Measurements from ENCODE around the gene IQSEC1. TPM values are rescaled to one million over a fixed set of nuclear protein-coding genes. Genes with fewer than 3 reads are reported as not detected.

IQSEC1 gene
- polyA plus RNA-seq, 1 donor (not counting 4 experiments of a cell fraction or from before 2014, with no cell fraction given): 2.8 TPM

- no peaks in the 10 kb centered on the region for H3K9me3 ChIP-seq (ENCODE audit: control insufficient read depth, low read depth, low read length)
- no peaks in the 10 kb centered on the region for H3K36me3 ChIP-seq (ENCODE audit: control insufficient read depth in 2 of 2, extremely low read depth in 1 of 2, insufficient read depth in 2 of 2, low read length in 2 of 2)
- FAIRE-seq: no peak
- H3K9me1 ChIP-seq (ENCODE audit: control insufficient read depth, extremely low read depth, insufficient read depth, low read length): no peaks in the 10 kb centered on the region
- no peaks in the 10 kb centered on the region for H3K79me2 ChIP-seq (ENCODE audit: control insufficient read depth, insufficient read depth, low read length)
- H2AFZ ChIP-seq (ENCODE audit: control insufficient read depth, low read length): no peak overlapping the region
- H3K27me3 ChIP-seq (ENCODE audit: control insufficient read depth, extremely low read depth, insufficient read depth, low read length): peaks cover 4% of the 10 kb centered on the region
- no peak overlapping the region for H3K4me2 ChIP-seq (ENCODE audit: control insufficient read depth, extremely low read depth, insufficient read depth, low read depth, low read length)
- no peak for TF ChIP-seq CTCF (optimal IDR thresholded peaks at IDR 0.05 in 1 of 3, IDR thresholded peaks at IDR 0.05 in 1 of 3, conservative IDR thresholded peaks at IDR 0.05 in 1 of 3; ENCODE audit: extremely low read depth in 1 of 3, insufficient read depth in 2 of 3, low read length in 3 of 3)
- no peak for TF ChIP-seq EZH2 (IDR thresholded peaks at IDR 0.05; ENCODE audit: low read length)
- no peaks in the 10 kb centered on the region for H4K20me1 ChIP-seq (ENCODE audit: control insufficient read depth, extremely low read depth, insufficient read depth, low read length)
- H3K27ac ChIP-seq (ENCODE audit: control insufficient read depth, insufficient read depth, low read length): no peak overlapping the region
- H3K4me3 ChIP-seq (ENCODE audit: control insufficient read depth in 2 of 3, extremely low read depth in 1 of 3, insufficient read depth in 2 of 3, low read depth in 1 of 3, low read length in 3 of 3): no peak overlapping the region
- no peak for DNase-seq (ENCODE audit: low read depth, low spot score)
- H3K9ac ChIP-seq (ENCODE audit: control insufficient read depth, extremely low read depth, insufficient read depth, low read length): no peak overlapping the region
- H3K4me1 ChIP-seq (ENCODE audit: control insufficient read depth, extremely low read depth, insufficient read depth, low read length): no peaks in the 10 kb centered on the region
- dilution Hi-C loops (cut with MboI; ENCODE audit: extremely low pct_ligation_motif_present, low sequenced_read_pairs): no loop called here
Measured at GRCh38 chr3:12983319-12983718, 89.9 kb downstream of the IQSEC1 start.

DNA sequence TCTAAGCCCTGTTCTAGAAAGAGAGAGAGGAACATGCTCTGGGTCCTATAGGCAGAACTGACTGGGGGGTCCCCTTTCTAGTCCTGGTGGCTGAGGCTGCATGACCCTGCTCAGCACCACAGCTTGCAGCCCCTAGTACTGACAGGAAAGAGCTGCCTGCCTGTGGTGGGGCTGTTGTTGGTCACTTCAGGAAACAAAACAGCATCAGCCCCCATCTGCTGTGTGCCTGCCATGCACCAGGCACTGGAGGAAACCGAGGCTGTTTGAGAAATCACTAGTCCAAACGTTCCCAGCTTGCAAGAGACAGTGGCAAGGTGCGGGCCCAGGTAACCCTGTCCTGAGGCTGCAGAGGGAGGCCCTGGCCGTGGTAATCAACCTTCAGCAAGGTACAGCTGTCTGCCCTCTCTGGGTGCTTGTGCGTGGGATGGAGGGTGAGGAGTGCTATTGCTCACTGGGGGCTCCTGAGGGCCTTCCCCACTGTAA, 90.6 kb downstream of the IQSEC1 start:
- Histone ChIP-seq H3K4me1 (ENCODE audit: control insufficient read depth, extremely low read depth, insufficient read depth, low read length) (no peaks in the 10 kb centered on the region), H2AFZ (ENCODE audit: control insufficient read depth, low read length) (no peak overlapping the region), H3K36me3 (ENCODE audit: control insufficient read depth in 2 of 2, extremely low read depth in 1 of 2, insufficient read depth in 2 of 2, low read length in 2 of 2) (no peaks in the 10 kb centered on the region), H3K27me3 (ENCODE audit: control insufficient read depth, extremely low read depth, insufficient read depth, low read length) (peaks cover 4% of the 10 kb centered on the region), H3K4me2 (ENCODE audit: control insufficient read depth, extremely low read depth, insufficient read depth, low read depth, low read length) (no peak overlapping the region), H3K9me3 (ENCODE audit: control insufficient read depth, low read depth, low read length) (no peaks in the 10 kb centered on the region), H3K27ac (ENCODE audit: control insufficient read depth, insufficient read depth, low read length) (no peak overlapping the region), H3K9ac (ENCODE audit: control insufficient read depth, extremely low read depth, insufficient read depth, low read length) (no peak overlapping the region), H3K79me2 (ENCODE audit: control insufficient read depth, insufficient read depth, low read length) (no peaks in the 10 kb centered on the region), H3K9me1 (ENCODE audit: control insufficient read depth, extremely low read depth, insufficient read depth, low read length) (no peaks in the 10 kb centered on the region), H4K20me1 (ENCODE audit: control insufficient read depth, extremely low read depth, insufficient read depth, low read length) (no peaks in the 10 kb centered on the region), H3K4me3 (ENCODE audit: control insufficient read depth in 2 of 3, extremely low read depth in 1 of 3, insufficient read depth in 2 of 3, low read depth in 1 of 3, low read length in 3 of 3) (no peak overlapping the region)
- dilution Hi-C loops (cut with MboI; ENCODE audit: extremely low pct_ligation_motif_present, low sequenced_read_pairs): no loop called here
- DNase-seq (ENCODE audit: low read depth, low spot score): no peak
- TF ChIP-seq EZH2 (IDR thresholded peaks at IDR 0.05; ENCODE audit: low read length) (no peak), CTCF (optimal IDR thresholded peaks at IDR 0.05 in 1 of 3, IDR thresholded peaks at IDR 0.05 in 1 of 3, conservative IDR thresholded peaks at IDR 0.05 in 1 of 3; ENCODE audit: extremely low read depth in 1 of 3, insufficient read depth in 2 of 3, low read length in 3 of 3) (no peak)
- no peak for FAIRE-seq
